H1 (cell line): Measurements from ENCODE around the gene SEMA4C. TPM values are rescaled to one million over a fixed set of nuclear protein-coding genes. Genes with fewer than 3 reads are reported as not detected.

Experiments
- CTCF ChIA-PET: fragments of 300-600 bp; sonication (Branson Sonifier 250); formaldehyde crosslinking; loops from one replicate; lab custom pipeline; 2021; ENCODE audit not compliant: partially characterized antibody; lab: Charles Lee
- POLR2A ChIA-PET: fragments of 300-600 bp; sonication (Branson Sonifier 250); formaldehyde crosslinking; loops from one replicate; lab custom pipeline; 2021; ENCODE audit warnings: inconsistent platforms; ENCODE audit not compliant: partially characterized antibody; lab: Charles Lee
- DNase-seq, 2 experiments: peaks; one replicate each; pipeline versions ENCODE4 v3.0.0 to v3.0.0-alpha.2; 2010 to 2022; ENCODE audit warnings: low spot score in 2 of 2, low read depth in 1 of 2, mixed read lengths in 1 of 2
- FAIRE-seq: peaks from 2 replicates; lab custom pipeline; 2011; peaks lifted over from hg19 to GRCh38; lab: Jason Lieb, UNC
- H2AFZ ChIP-seq: 2 replicates; pipeline ENCODE4 v1.8.1; 2012; ENCODE audit warnings: low read length, inconsistent platforms
- H2AK5ac ChIP-seq: 2 replicates; pipeline ENCODE4 v1.6.1; 2013; ENCODE audit warnings: low read depth, low read length
- H2BK120ac ChIP-seq: replicated peaks from 2 replicates; pipeline ENCODE3; 2013; ENCODE audit warnings: low read depth, low read length, inconsistent platforms
- H2BK12ac ChIP-seq: 2 replicates; pipeline ENCODE4 v1.6.1; 2013; ENCODE audit warnings: low read depth, low read length
- H2BK15ac ChIP-seq: 2 replicates; pipeline ENCODE4 v1.6.1; 2013; ENCODE audit warnings: low read length
- H2BK20ac ChIP-seq: 2 replicates; pipeline ENCODE4 v1.6.1; 2013; ENCODE audit warnings: low read length
- H2BK5ac ChIP-seq: 2 replicates; pipeline ENCODE4 v1.6.1; 2013; ENCODE audit warnings: low read depth, low read length
- H3K14ac ChIP-seq: 2 replicates; pipeline ENCODE4 v1.6.1; 2013; ENCODE audit warnings: inconsistent platforms; ENCODE audit not compliant: insufficient read length
- H3K18ac ChIP-seq: 2 replicates; pipeline ENCODE4 v1.6.1; 2013; ENCODE audit warnings: low read length; ENCODE audit errors: extremely low read depth
- H3K23ac ChIP-seq: 2 replicates; pipeline ENCODE4 v1.6.1; 2013; ENCODE audit warnings: inconsistent platforms; ENCODE audit not compliant: insufficient read length
- H3K23me2 ChIP-seq: 2 replicates; pipeline ENCODE4 v1.6.1; 2013; ENCODE audit warnings: low read depth, low read length
- H3K27ac ChIP-seq: 2 replicates; pipeline ENCODE4 v1.6.1; 2011; ENCODE audit warnings: low read depth, low read length, inconsistent platforms
- H3K27me3 ChIP-seq, 4 experiments: replicated peaks in 1 of 4; 1 replicate in 1 of 4; 2 replicates in 3 of 4; pipeline versions ENCODE4 v1.6.1 to v1.8.1; 2011 to 2013; ENCODE audit warnings: low read length in 3 of 4, mild to moderate bottlenecking in 3 of 4, inconsistent platforms in 2 of 4, mixed read lengths in 2 of 4, moderate library complexity in 1 of 4; ENCODE audit not compliant: control insufficient read depth in 3 of 4, insufficient read depth in 3 of 4; ENCODE audit errors: extremely low read depth in 1 of 4
- H3K36me3 ChIP-seq, 4 experiments: 2 replicates each; pipeline versions ENCODE4 v1.6.1 to v1.8.1; 2011 to 2013; ENCODE audit warnings: mild to moderate bottlenecking in 4 of 4, low read length in 3 of 4, moderate library complexity in 2 of 4, control low read depth in 1 of 4, inconsistent platforms in 1 of 4; ENCODE audit not compliant: insufficient read depth in 4 of 4, control insufficient read depth in 2 of 4
- H3K4ac ChIP-seq: replicated peaks from 2 replicates; pipeline ENCODE3; 2013; ENCODE audit warnings: low read length, low read depth, mixed read lengths, inconsistent platforms; ENCODE audit not compliant: insufficient read length
- H3K4me1 ChIP-seq, 4 experiments: replicated peaks in 1 of 4; 1 replicate in 1 of 4; 2 replicates in 3 of 4; pipeline versions ENCODE4 v1.6.1 to v1.8.1; 2011 to 2013; ENCODE audit warnings: low read length in 3 of 4, inconsistent platforms in 2 of 4, mixed read lengths in 1 of 4; ENCODE audit not compliant: insufficient read depth in 4 of 4, control insufficient read depth in 3 of 4
- H3K4me2 ChIP-seq, 2 experiments: 2 replicates each; pipeline versions ENCODE4 v1.6.1 to v1.8.1; 2011 to 2013; ENCODE audit warnings: low read depth in 2 of 2, low read length in 2 of 2, control low read depth in 1 of 2, inconsistent platforms in 1 of 2, mild to moderate bottlenecking in 1 of 2; ENCODE audit not compliant: insufficient read depth in 1 of 2
- H3K4me3 ChIP-seq, 4 experiments: fragments of 200-600, 300-600 bp in 1 of 4; sonication (generic), shearing (Covaris generic), sonication (Bioruptor Twin) in 1 of 4; 2 replicates each; pipeline versions ENCODE4 v1.5.1 to v1.8.1; 2011 to 2016; ENCODE audit warnings: low read length in 4 of 4, low read depth in 3 of 4, control low read depth in 2 of 4, inconsistent platforms in 2 of 4, mild to moderate bottlenecking in 2 of 4, mixed read lengths in 1 of 4, moderate library complexity in 1 of 4; ENCODE audit not compliant: insufficient read depth in 2 of 4; ENCODE audit errors: extremely low read depth in 1 of 4
- H3K56ac ChIP-seq: replicated peaks from 2 replicates; pipeline ENCODE3; 2013; ENCODE audit warnings: low read depth, mild to moderate bottlenecking, mixed read lengths, low read length, inconsistent platforms; ENCODE audit not compliant: insufficient read length
- H3K79me1 ChIP-seq: 2 replicates; pipeline ENCODE4 v1.6.1; 2013; ENCODE audit warnings: low read depth, low read length, control low read depth
- H3K79me2 ChIP-seq, 2 experiments: 2 replicates each; pipeline versions ENCODE4 v1.6.1 to v1.8.1; 2012 to 2013; ENCODE audit warnings: low read length in 2 of 2, mild to moderate bottlenecking in 2 of 2, inconsistent platforms in 1 of 2; ENCODE audit not compliant: insufficient read depth in 2 of 2, control insufficient read depth in 1 of 2
- H3K9ac ChIP-seq, 4 experiments: replicated peaks in 1 of 4; 1 replicate in 1 of 4; 2 replicates in 3 of 4; pipeline versions ENCODE4 v1.6.1 to v1.8.1; 2011 to 2013; ENCODE audit warnings: low read depth in 3 of 4, low read length in 3 of 4, control low read depth in 2 of 4, mild to moderate bottlenecking in 2 of 4, moderate library complexity in 2 of 4, inconsistent platforms in 1 of 4; ENCODE audit errors: extremely low read depth in 1 of 4
- H3K9me3 ChIP-seq, 2 experiments: 2 replicates each; pipeline versions ENCODE4 v1.6.1 to v1.8.1; 2012 to 2013; ENCODE audit warnings: mild to moderate bottlenecking in 2 of 2, moderate library complexity in 2 of 2, control low read depth in 1 of 2, inconsistent platforms in 1 of 2, low read depth in 1 of 2, low read length in 1 of 2, mixed read lengths in 1 of 2; ENCODE audit not compliant: insufficient read depth in 2 of 2
- H4K20me1 ChIP-seq, 2 experiments: replicated peaks in 1 of 2; 2 replicates each; pipeline versions ENCODE3 to v1.8.1; 2011 to 2013; ENCODE audit warnings: inconsistent platforms in 2 of 2, low read length in 2 of 2, mild to moderate bottlenecking in 1 of 2; ENCODE audit not compliant: insufficient read depth in 2 of 2, control insufficient read depth in 1 of 2
- H4K5ac ChIP-seq: 2 replicates; pipeline ENCODE4 v1.6.1; 2013; ENCODE audit warnings: low read length, low read depth, mixed read lengths, inconsistent platforms; ENCODE audit not compliant: insufficient read length
- H4K8ac ChIP-seq: 2 replicates; pipeline ENCODE4 v1.8.0; 2013; ENCODE audit warnings: mild to moderate bottlenecking, moderate library complexity, low read length, inconsistent platforms; ENCODE audit not compliant: insufficient read depth; ENCODE audit errors: extremely low read depth
- H4K91ac ChIP-seq: replicated peaks from 2 replicates; pipeline ENCODE3; 2013; ENCODE audit warnings: low read length, mixed read lengths, inconsistent platforms; ENCODE audit not compliant: insufficient read length
- CREB1 ChIP-seq: IDR thresholded peaks from 2 replicates; pipeline ENCODE4 v1.6.1; 2012; ENCODE audit warnings: inconsistent platforms
- CTCF ChIP-seq, 3 experiments: IDR thresholded peaks; 1 replicate in 2 of 3; 2 replicates in 1 of 3; pipeline versions ENCODE4 v1.5.1 to v1.6.1; 2011; ENCODE audit warnings: low read length in 3 of 3, mild to moderate bottlenecking in 3 of 3, inconsistent platforms in 2 of 3, low read depth in 1 of 3, moderate library complexity in 1 of 3; ENCODE audit not compliant: insufficient read depth in 1 of 3; ENCODE audit errors: control extremely low read depth in 1 of 3
- MAFK ChIP-seq: IDR thresholded peaks from 2 replicates; pipeline ENCODE4 v1.6.1; 2012; ENCODE audit warnings: low read depth, mild to moderate bottlenecking, improper control_type of control experiment, low read length
- TCF12 ChIP-seq: IDR thresholded peaks from 2 replicates; pipeline ENCODE4 v1.6.1; 2011; ENCODE audit warnings: low read depth, mild to moderate bottlenecking, low read length
- WGBS, 2 experiments: shearing (Covaris generic) in 1 of 2; methylation state at CpG; one replicate each; pipeline versions ENCODE4 v1.1.6 to v1.1.7; 2013 to 2015; ENCODE audit warnings: low lambda C conversion rate in 2 of 2, mixed read lengths in 2 of 2, inconsistent platforms in 1 of 2, low coverage in 1 of 2, missing lambda C conversion rate in 1 of 2; ENCODE audit not compliant: insufficient replicate concordance in 2 of 2, insufficient coverage in 1 of 2, insufficient read length in 1 of 2; ENCODE audit errors: extremely low coverage in 1 of 2, missing lambda C conversion rate in 1 of 2; 5-methylcytosine and 5-hydroxymethylcytosine counted together
- polyA plus RNA-seq, 7 experiments: library from polyadenylated mRNA; depleted of rRNA in 3 of 7; stranded (reverse) in 5 of 7; unstranded in 2 of 7; fragments of >200 nt in 5 of 7; fragments of 200-250 nt in 2 of 7; gene quantifications; 1 replicate in 5 of 7; 2 replicates in 1 of 7; 4 replicates in 1 of 7; pipeline versions ENCODE4 v1.2.1 to v1.2.3, GENCODE V29; 2011 to 2013; ENCODE audit warnings: missing spikeins in 2 of 7, mixed read lengths in 2 of 7
- total RNA-seq: library from RNA; stranded (reverse); fragmentation: NEBNext Ultra II Directional; extraction: Animal tissue kit (Norgen Biotek cat#: 25700); gene quantifications from 2 replicates; pipeline ENCODE4 v1.2.1, GENCODE V29; 2021

SEMA4C gene
- total and polyA plus RNA-seq, 2 of the 8 experiments (the other 6 are each of a cell fraction or from before 2014, with no cell fraction given): 47.5 to 67.3 TPM

- Histone ChIP-seq H2BK15ac (peak overlapping the region; percentile 66; the same call in 1 of the 2 replicates), H4K91ac (peak overlapping the region; percentile 61), H3K14ac (no peak overlapping the region), H3K4me3 (no peak overlapping the region), H3K79me1 (no peaks in the 10 kb centered on the region), H2BK12ac (peak overlapping the region; percentile 84; the same call in 1 of the 2 replicates), H3K23ac (no peak overlapping the region), H3K36me3 (no peaks in the 10 kb centered on the region), H4K8ac (peak overlapping the region; percentile 28), H2BK120ac (no peak overlapping the region), H3K27ac (no peak overlapping the region), H2AFZ (no peak overlapping the region; the same call in 1 of the 2 replicates), H3K9me3 (no peaks in the 10 kb centered on the region), H4K5ac (no peak overlapping the region), H2AK5ac (no peak overlapping the region), H3K18ac (peak overlapping the region; percentile 38), H3K4me1 (peaks cover 0 to 17% (median 6%) of the 10 kb centered on the region in 4 experiments; a peak in 3 of 7 replicates), H3K56ac (no peak overlapping the region), H4K20me1 (no peaks in the 10 kb centered on the region), H3K27me3 (no peaks in the 10 kb centered on the region; a peak in 1 of 7 replicates), H3K79me2 (no peaks in the 10 kb centered on the region), H3K23me2 (peaks cover 4% of the 10 kb centered on the region; the same call in 1 of the 2 replicates), H2BK20ac (peak overlapping the region; percentile 48; the same call in 1 of the 2 replicates), H3K4ac (no peak overlapping the region), H2BK5ac (peak overlapping the region; percentile 75; the same call in 1 of the 2 replicates), H3K4me2 (no peak overlapping the region), H3K9ac (no peak overlapping the region)
- FAIRE-seq (no peak), DNase-seq (no peak)
- ChIA-PET POLR2A (interaction anchor here (0.7 to 1.9 kb wide), 6 partner anchors 9 to 27 kb away, joined by 3 to 7 read pairs (median 3); no protein-coding TSS in a partner anchor), CTCF (interaction anchor here (0.9 to 2.1 kb wide), 6 partner anchors 10 to 58 kb away, joined by 3 to 6 read pairs (median 3); no protein-coding TSS in a partner anchor)
- 88% methylated on average over 18 of the region's 18 CpGs; no CpG with 5 or more reads in 1 of the 2 experiments for WGBS, 2 experiments
- TF ChIP-seq CREB1 (no peak), MAFK (no peak), TCF12 (0 out of 2 replicates have a peak, but pooled peaks have one; percentile 21), CTCF (IDR thresholded peaks at IDR 0.05; ENCODE audit: control extremely low read depth in 1 of 3, insufficient read depth in 1 of 3, low read depth in 1 of 3, low read length in 3 of 3) (no peak)
Measured at GRCh38 chr2:96895746-96896651, 26.1 kb upstream of the SEMA4C start.
